Erythroblast (primary cell): ENCODE measurements around the gene PACS2.

Experiments used
- GATA1 ChIP-seq: IDR thresholded peaks from 2 replicates; pipeline ENCODE4 v1.6.1; 2011; ENCODE audit warnings: low read depth, mild to moderate bottlenecking, control low read depth, low read length, moderate library complexity
- POLR2A ChIP-seq: IDR thresholded peaks from 2 replicates; pipeline ENCODE4 v1.6.1; 2011; ENCODE audit warnings: mild to moderate bottlenecking, low read length

- TF ChIP-seq POLR2A (no peak), GATA1 (no peak)
These were observed 14.3 kb downstream of the PACS2 start for GRCh38 chr14:105328678-105329390.
